HG02588 (cell line): ENCODE measurements around the gene HYAL1.
"Not testable (repeated sequence)": the region's sequence is repeated elsewhere in the genome, so short reads cannot be mapped to it uniquely, and the experiment has no call there.

Experiments used
- ATAC-seq: cut with Tn5 transposase; IDR thresholded peaks from one replicate; pipeline ENCODE4 v1.9.1; 2021; ENCODE audit warnings: mild to moderate bottlenecking, moderate library complexity; ENCODE audit not compliant: unreplicated experiment

The HYAL1 gene

DNA sequence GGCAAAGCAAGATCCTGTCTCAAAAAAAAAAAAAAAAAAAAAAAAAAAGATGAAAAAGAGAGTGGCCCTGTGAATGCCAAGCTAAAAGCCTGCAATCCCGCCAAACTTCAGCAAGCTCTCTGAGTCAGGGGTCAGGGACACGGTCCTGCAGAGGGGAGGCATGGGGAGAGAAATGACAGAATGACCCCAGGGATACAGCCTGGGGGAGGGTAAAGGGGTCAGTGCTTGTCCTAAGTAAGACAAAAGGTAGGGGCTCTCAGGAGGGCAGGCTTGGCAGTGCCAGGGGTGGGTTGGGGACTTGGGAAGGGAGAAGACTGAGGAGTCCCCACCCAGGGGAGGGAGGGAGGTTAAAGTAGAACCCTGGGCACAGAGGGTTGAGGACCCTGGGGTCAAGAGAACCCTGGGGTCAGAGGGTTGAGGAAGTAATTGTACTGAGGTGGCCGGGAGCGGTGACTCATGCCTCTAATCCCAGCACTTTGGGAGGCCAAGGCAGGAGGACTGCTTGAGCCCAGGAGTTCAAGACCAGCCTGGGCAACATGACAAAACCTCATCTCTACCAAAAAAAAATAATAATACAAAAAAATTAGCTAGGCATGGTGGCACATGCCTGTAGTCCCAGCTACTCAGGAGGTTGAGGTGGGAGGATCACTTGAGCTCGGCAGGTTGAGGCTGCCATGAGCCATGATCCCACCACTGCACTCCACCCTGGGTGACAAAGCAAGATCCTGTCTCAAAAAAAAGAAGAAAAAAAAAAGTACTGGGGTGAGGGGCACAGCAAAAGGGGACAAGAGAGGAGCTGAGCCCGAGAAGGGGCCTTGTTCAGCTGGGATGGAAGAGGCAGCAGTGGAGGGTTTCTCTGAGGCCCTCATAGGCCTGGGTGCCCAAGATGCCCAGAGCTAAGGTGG lies 39.6 kb downstream of the HYAL1 start:
- ATAC-seq, result no peak

- ATAC-seq, result no peak
Observed at GRCh38 chr3:50262778-50263177, 40.6 kb downstream of the HYAL1 start.

GRCh38 chr3:50262200-50262599 lies 41.2 kb downstream of the HYAL1 start:
- ATAC-seq, result not testable (repeated sequence)

DNA sequence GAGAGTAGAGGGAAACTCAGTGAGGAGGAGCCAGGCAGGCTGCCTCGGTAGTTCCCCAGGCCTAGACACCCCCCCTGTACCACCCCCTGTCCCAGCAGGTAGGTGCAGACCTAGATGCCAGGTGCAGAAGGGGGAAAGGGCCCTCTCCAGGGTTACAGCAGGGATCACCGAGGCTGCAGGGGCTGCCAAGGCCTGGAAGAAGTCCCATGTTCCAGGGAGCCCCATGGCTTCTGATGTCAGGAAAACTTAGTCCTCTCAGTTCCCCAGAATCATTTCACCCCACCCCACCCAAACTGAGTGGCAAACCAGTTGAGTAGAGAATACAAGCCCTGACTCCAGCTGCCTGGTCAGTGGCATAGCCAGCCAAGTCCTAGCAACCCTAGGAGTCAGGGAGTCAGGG lies 41.9 kb downstream of the HYAL1 start:
- no peak for ATAC-seq

GRCh38 chr3:50260942-50261441 lies 42.4 kb downstream of the HYAL1 start:
- ATAC-seq, result no peak

DNA sequence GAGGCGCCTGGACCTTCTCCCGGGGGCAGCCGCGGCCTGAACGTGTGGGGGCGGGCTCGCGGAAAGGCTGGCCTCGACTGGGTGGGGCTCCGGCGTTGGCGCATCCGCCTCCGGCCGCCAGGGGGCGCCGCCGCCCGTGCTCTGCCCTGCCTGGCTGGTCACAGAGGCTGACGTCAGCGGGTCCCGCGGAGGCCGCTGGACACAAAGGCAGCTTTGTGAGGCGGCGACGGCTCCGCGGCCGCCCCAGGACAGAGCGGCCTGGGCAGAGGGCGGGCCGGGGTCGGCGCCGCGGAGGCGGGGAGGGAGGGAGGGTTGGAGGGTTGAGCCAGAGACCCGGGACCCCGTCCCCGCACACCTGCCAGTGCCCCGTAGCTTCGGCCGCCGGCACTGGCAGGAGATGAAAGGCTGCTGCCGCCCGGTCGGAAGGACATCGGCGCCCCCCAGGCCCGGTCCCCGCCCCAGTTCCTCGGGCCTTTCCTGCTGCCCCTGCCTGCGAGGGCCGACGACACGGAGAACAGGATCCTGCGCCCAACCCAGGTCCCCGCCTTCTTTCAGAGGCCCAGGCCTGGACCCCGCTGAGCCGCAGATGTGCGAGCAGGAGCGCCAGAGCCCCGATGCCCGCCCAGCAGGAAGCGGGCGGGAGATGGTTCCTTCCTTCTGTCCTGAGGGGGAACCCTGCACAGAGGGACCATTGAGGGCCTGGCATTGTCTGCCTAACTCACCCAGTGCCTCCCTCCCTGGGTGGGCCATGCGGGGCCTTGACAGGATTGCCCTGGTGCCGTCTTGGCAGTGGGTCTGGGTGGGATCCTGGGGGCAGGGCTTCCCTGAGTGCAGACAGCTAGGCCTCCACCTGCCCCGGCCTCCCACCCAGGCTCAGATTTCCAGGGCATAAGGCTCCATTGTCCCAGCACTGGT lies 43.1 kb downstream of the HYAL1 start:
- ATAC-seq, result peak; percentile 80

DNA sequence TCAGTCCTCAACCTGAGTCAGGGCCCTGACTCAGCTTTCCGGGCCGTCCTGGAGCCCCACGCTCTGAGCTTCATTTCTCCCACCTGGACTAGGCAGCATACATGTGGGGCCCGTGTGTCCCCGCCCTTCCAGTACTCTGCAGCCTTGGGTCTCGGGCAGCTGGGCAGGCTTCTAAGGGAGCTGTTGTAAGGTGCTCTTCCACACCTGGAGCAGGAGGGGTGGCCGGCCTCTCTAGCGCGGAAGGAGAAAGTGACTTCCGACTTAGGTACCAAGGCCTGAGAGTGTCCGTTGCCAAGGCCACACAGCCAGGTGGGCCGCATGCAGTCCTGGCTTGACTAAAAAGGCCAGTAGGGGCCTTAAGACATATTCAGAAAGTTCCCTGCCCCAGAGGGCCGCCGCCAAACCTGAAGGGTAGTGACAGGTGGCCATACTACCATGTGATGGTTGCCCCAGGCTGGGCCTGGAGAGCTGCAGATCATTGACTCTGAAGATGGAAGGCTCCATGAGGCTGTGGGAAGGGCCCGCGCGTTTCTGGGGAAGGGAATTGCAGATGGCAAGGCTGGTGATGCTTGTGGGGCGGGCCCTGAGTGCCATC lies 43.8 kb downstream of the HYAL1 start:
- ATAC-seq, result no peak

- ATAC-seq, result no peak
Observed at GRCh38 chr3:50258979-50259378, 44.4 kb downstream of the HYAL1 start.

DNA sequence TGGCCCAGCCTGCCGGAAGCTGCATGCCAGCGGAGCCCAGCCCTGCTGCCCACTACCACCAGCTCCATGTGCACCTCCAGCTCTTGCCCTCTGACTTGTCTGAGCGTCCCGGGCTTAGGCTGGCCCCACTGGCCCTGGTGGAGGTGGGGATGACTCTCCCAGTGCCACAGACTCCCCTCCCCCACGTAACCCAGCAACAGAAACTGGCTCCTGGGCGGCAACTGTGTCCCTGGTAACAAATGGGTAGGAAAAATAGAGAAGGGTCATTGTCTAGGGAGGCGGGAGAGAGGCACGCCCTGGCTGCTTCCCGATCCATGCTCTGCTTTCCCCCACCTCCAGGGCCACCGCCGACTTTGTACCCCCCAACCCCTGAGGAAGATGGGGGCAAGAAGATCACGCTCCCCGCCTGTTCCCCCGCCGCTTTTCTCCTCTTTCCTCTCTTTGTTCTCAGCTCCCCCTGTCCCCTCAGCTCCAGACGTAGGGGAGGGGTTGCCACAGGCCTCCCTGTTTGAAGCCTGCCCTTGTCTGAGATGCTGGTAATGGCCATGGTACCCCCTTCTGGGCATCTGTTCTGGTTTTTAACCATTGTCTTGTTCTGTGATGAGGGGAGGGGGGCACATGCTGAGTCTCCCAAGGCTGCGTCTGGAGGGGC lies 45.2 kb downstream of the HYAL1 start:
- ATAC-seq, result no peak

DNA sequence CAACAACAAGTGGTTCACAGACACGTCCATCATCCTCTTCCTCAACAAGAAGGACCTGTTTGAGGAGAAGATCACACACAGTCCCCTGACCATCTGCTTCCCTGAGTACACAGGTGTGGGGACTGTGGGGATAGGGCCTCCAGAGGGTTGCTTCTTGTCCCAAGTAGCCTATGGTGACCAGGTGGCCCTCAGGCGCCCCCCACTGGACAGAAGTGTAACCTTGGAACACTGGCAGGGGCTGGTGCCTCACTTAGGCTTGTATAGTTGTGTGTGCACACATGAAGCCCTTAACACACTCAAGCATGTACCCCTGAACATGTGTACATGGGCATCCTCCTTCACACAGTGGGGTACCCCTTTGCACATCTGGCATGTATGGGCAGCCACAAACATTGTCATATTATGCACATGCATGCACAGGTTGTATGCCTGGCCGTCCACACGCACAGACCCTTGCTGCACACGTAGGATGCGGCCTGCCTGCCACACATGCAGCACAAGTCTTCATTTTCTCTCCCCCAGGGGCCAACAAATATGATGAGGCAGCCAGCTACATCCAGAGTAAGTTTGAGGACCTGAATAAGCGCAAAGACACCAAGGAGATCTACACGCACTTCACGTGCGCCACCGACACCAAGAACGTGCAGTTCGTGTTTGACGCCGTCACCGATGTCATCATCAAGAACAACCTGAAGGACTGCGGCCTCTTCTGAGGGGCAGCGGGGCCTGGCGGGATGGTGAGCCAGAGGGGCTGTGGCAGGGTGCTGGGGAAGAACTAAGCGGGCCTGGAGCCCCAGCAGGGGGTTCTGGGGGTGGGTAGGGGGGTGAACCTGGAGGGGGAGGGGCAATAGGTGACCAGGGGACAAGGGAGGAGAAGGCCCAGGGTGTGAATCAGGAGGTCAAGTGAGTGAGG lies 46.1 kb downstream of the HYAL1 start:
- ATAC-seq, result no peak

DNA sequence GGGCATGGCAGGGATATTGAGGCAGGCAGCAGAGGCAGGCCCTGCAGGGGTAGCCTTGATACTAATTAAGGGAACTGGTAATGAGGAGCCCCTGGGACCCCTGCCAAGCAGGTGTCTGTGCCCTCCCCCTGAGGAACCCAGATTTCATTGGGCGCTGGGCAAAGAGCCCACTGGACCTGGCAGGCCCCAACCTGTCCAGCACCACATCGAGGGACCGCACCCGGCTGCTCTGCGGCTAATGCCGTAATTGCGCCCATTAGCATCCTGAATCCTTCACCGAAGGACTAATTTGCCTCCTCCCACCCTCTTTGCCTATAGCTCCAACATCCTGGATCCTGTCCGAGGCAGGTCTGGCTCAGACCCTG lies 48.1 kb downstream of the HYAL1 start:
- ATAC-seq, result no peak

- ATAC-seq, result no peak
Observed at GRCh38 chr3:50254577-50255250, 48.7 kb downstream of the HYAL1 start.

GRCh38 chr3:50251220-50251619 lies 52.2 kb downstream of the HYAL1 start:
- no peak for ATAC-seq

DNA sequence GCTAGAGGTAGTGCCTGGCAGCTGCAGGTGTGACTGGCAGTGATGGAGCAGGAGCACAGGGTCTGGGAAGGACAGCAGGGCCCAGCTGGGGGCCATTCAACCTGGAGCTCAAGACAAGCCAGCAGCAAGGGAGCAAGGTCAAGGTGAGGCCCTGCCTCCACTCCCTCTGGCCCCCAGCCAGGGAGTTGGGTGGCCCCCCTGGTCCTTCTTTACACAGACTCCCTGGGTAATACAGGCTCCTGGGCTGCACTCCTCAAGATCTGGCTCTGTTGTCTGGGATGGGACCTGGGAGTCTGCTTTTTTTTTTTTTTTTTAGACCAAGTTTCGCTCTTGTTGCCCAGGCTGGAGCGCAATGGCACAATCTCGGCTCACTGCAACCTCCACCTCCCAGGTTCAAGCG lies 52.9 kb downstream of the HYAL1 start:
- ATAC-seq, result no peak
